H9 (cell line): ENCODE results near the gene MYH15. TPM values are rescaled to one million over a fixed set of nuclear protein-coding genes. Genes with fewer than 3 reads are reported as not detected.

Experiments
- DNase-seq: peaks from one replicate; pipeline ENCODE4 v3.0.0-alpha.2; 2017
- H2AFZ ChIP-seq: one replicate; pipeline ENCODE4 v1.6.1; 2013; ENCODE audit warnings: mild to moderate bottlenecking, low read length, control low read depth, moderate library complexity
- H2AK5ac ChIP-seq: 2 replicates; pipeline ENCODE4 v1.6.1; 2013; ENCODE audit warnings: low read length, control low read depth, mixed read lengths; ENCODE audit not compliant: insufficient read length
- H2BK120ac ChIP-seq: one replicate; pipeline ENCODE4 v1.6.1; 2013; ENCODE audit warnings: low read depth, mild to moderate bottlenecking, low read length, control low read depth, inconsistent platforms; ENCODE audit not compliant: poor library complexity, severe bottlenecking
- H2BK12ac ChIP-seq: 2 replicates; pipeline ENCODE4 v1.6.1; 2013; ENCODE audit warnings: low read length, control low read depth, mixed read lengths, low read depth; ENCODE audit not compliant: insufficient read length
- H2BK15ac ChIP-seq: 2 replicates; pipeline ENCODE4 v1.6.1; 2013; ENCODE audit warnings: low read depth, low read length, control low read depth
- H2BK20ac ChIP-seq: one replicate; pipeline ENCODE4 v1.6.1; 2013; ENCODE audit warnings: low read depth, mild to moderate bottlenecking, low read length, control low read depth, inconsistent platforms; ENCODE audit not compliant: poor library complexity, severe bottlenecking
- H2BK5ac ChIP-seq: 2 replicates; pipeline ENCODE4 v1.6.1; 2013; ENCODE audit warnings: low read length, control low read depth, mixed read lengths; ENCODE audit not compliant: insufficient read length
- H3K14ac ChIP-seq: 2 replicates; pipeline ENCODE4 v1.6.1; 2013; ENCODE audit warnings: low read length, control low read depth; ENCODE audit not compliant: insufficient read depth
- H3K18ac ChIP-seq: 2 replicates; pipeline ENCODE4 v1.6.1; 2013; ENCODE audit warnings: low read depth, mild to moderate bottlenecking, mixed read lengths, low read length, control low read depth; ENCODE audit not compliant: insufficient read length
- H3K23ac ChIP-seq: 2 replicates; pipeline ENCODE4 v1.6.1; 2013; ENCODE audit warnings: low read length, control low read depth, mixed read lengths, low read depth; ENCODE audit not compliant: insufficient read length
- H3K23me2 ChIP-seq: 2 replicates; pipeline ENCODE4 v1.6.1; 2013; ENCODE audit warnings: low read depth, mild to moderate bottlenecking, mixed read lengths, low read length, control low read depth; ENCODE audit not compliant: insufficient read length, poor library complexity, severe bottlenecking
- H3K27ac ChIP-seq: 2 replicates; pipeline ENCODE4 v1.5.1; 2013; ENCODE audit warnings: low read length, control low read depth, mixed read lengths, low read depth; ENCODE audit not compliant: insufficient read length
- H3K27me3 ChIP-seq: 2 replicates; pipeline ENCODE4 v1.6.1; 2013; ENCODE audit warnings: low read length, control low read depth, inconsistent platforms; ENCODE audit not compliant: insufficient read depth
- H3K4ac ChIP-seq: 2 replicates; pipeline ENCODE4 v1.6.1; 2013; ENCODE audit warnings: low read depth, mild to moderate bottlenecking, control low read depth, inconsistent platforms, low read length, moderate library complexity
- H3K4me1 ChIP-seq: 2 replicates; pipeline ENCODE4 v1.6.1; 2013; ENCODE audit warnings: low read length, control low read depth, inconsistent platforms; ENCODE audit not compliant: insufficient read depth
- H3K4me2 ChIP-seq: 2 replicates; pipeline ENCODE4 v1.6.1; 2013; ENCODE audit warnings: low read length, control low read depth, mixed read lengths; ENCODE audit not compliant: insufficient read length, insufficient read depth
- H3K56ac ChIP-seq: 2 replicates; pipeline ENCODE4 v1.6.1; 2013; ENCODE audit warnings: low read depth, mild to moderate bottlenecking, mixed read lengths, low read length, control low read depth; ENCODE audit not compliant: insufficient read length
- H3K79me1 ChIP-seq: 2 replicates; pipeline ENCODE4 v1.6.1; 2013; ENCODE audit warnings: low read depth, mild to moderate bottlenecking, moderate library complexity, low read length, control low read depth, inconsistent platforms; ENCODE audit not compliant: insufficient read depth, poor library complexity, severe bottlenecking
- H3K79me2 ChIP-seq: 2 replicates; pipeline ENCODE4 v1.6.1; 2013; ENCODE audit warnings: low read length, control low read depth, inconsistent platforms; ENCODE audit not compliant: insufficient read depth
- H3K9ac ChIP-seq: 2 replicates; pipeline ENCODE4 v1.6.1; 2013; ENCODE audit warnings: low read length, control low read depth, mixed read lengths; ENCODE audit not compliant: insufficient read length; ENCODE audit errors: extremely low read depth
- H3K9me3 ChIP-seq: one replicate; pipeline ENCODE4 v1.6.1; 2013; ENCODE audit warnings: low read depth, low read length, inconsistent platforms; ENCODE audit not compliant: control insufficient read depth
- H3T11ph ChIP-seq: one replicate; pipeline ENCODE4 v1.6.1; 2013; ENCODE audit warnings: mild to moderate bottlenecking, low read length, control low read depth, inconsistent platforms
- H4K20me1 ChIP-seq: one replicate; pipeline ENCODE4 v1.6.1; 2013; ENCODE audit not compliant: control insufficient read depth, insufficient read length, insufficient read depth
- H4K5ac ChIP-seq: 2 replicates; pipeline ENCODE4 v1.6.1; 2013; ENCODE audit warnings: low read depth, mild to moderate bottlenecking, mixed read lengths, low read length, control low read depth; ENCODE audit not compliant: insufficient read length
- H4K8ac ChIP-seq: replicated peaks from 2 replicates; pipeline ENCODE4 v1.6.1; 2013; ENCODE audit warnings: low read length, control low read depth, mixed read lengths, low read depth; ENCODE audit not compliant: insufficient read length
- H4K91ac ChIP-seq: 2 replicates; pipeline ENCODE4 v1.6.1; 2013; ENCODE audit warnings: low read depth, mild to moderate bottlenecking, moderate library complexity, mixed read lengths, low read length, control low read depth; ENCODE audit not compliant: insufficient read length
- H3K27ac Mint-ChIP-seq, 3 experiments: 2 replicates in 2 of 3; 3 replicates in 1 of 3; pipeline ENCODE4 v1.8.0; 2020 to 2021; ENCODE audit warnings: mixed read lengths in 3 of 3, mild to moderate bottlenecking in 1 of 3, moderate library complexity in 1 of 3
- H3K27me3 Mint-ChIP-seq: 2 replicates; pipeline ENCODE4 v1.8.0; 2021; ENCODE audit warnings: low read depth, mild to moderate bottlenecking, moderate library complexity, mixed read lengths
- H3K36me3 Mint-ChIP-seq, 3 experiments: 2 replicates in 2 of 3; 3 replicates in 1 of 3; pipeline ENCODE4 v1.8.0; 2020 to 2021; ENCODE audit warnings: low read depth in 3 of 3, mixed read lengths in 3 of 3; ENCODE audit not compliant: insufficient read depth in 1 of 3
- H3K4me1 Mint-ChIP-seq, 2 experiments: 2 replicates each; pipeline ENCODE4 v1.8.0; 2020; ENCODE audit warnings: mixed read lengths in 2 of 2
- H3K4me3 Mint-ChIP-seq, 2 experiments: 2 replicates in 1 of 2; 3 replicates in 1 of 2; pipeline ENCODE4 v1.8.0; 2020 to 2021; ENCODE audit warnings: mild to moderate bottlenecking in 2 of 2, mixed read lengths in 2 of 2, moderate library complexity in 1 of 2
- H3K9me3 Mint-ChIP-seq, 2 experiments: 2 replicates in 1 of 2; 3 replicates in 1 of 2; pipeline ENCODE4 v1.8.0; 2020; ENCODE audit warnings: mild to moderate bottlenecking in 2 of 2, mixed read lengths in 2 of 2, moderate library complexity in 1 of 2
- WGBS: extraction: QIAGEN DNeasy Blood & Tissue Kit; methylation state at CpG from one replicate; pipeline ENCODE4 v1.1.7; 2013; ENCODE audit warnings: missing lambda C conversion rate, low lambda C conversion rate, mixed read lengths; ENCODE audit not compliant: insufficient read length; ENCODE audit errors: extremely low coverage; 5-methylcytosine and 5-hydroxymethylcytosine counted together
- total RNA-seq: library from RNA; stranded (reverse); gene quantifications from 2 replicates; pipeline ENCODE4 v1.2.1, GENCODE V29; 2021
- TF ChIP-seq, protein P1 (sequence below): fragments of 200-600 bp; sonication (generic); conservative IDR thresholded peaks from 3 replicates; pipeline ENCODE4 v1.8.0; 2021; ENCODE audit warnings: antibody characterized with exemption, mild to moderate bottlenecking

MYH15 gene
- total RNA-seq, 1 experiment from 2014 or later: 0.13 TPM

DNA sequence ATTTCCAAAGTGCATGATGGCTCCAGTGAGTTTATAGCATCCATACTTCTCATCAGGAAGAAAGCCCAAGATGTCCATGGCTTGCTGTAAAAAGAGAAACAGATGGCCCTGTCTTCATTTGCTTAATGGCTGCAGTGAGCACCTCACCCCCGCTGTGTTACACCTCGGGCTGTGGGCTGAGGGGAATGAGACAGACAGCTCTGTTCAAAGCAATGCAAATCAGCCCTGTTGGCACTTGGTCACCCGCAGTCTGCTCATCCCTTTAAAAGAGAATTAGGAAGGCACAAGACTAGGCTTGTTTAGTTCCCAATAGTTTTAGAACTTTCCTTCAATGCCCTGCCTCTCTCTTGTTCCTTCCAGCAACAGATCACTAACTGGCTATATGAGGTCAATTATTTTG lies 25.2 kb downstream of the MYH15 start:
- Histone ChIP-seq H3K18ac (no peak overlapping the region), H3K14ac (no peak overlapping the region), H2AFZ (no peak overlapping the region), H2BK12ac (no peak overlapping the region), H2BK120ac (no peak overlapping the region), H2BK15ac (no peak overlapping the region), H3K9ac (no peak overlapping the region), H4K91ac (no peak overlapping the region), H4K8ac (no peak overlapping the region), H3K56ac (no peak overlapping the region), H4K5ac (no peak overlapping the region), H3K4ac (no peak overlapping the region), H2BK20ac (no peak overlapping the region), H2BK5ac (no peak overlapping the region), H3K9me3 (no peaks in the 10 kb centered on the region), H3K4me2 (peak overlapping the region; percentile 23), H4K20me1 (no peaks in the 10 kb centered on the region), H3T11ph (no peak overlapping the region), H3K23ac (no peak overlapping the region), H3K79me1 (no peaks in the 10 kb centered on the region), H3K27ac (no peak overlapping the region), H3K4me1 (no peaks in the 10 kb centered on the region; the same call in 1 of the 2 replicates), H3K79me2 (no peaks in the 10 kb centered on the region), H3K27me3 (no peaks in the 10 kb centered on the region), H3K23me2 (no peaks in the 10 kb centered on the region), H2AK5ac (no peak overlapping the region)
- H3K9me3 Mint-ChIP-seq: no peaks in the 10 kb centered on the region
- no peaks in the 10 kb centered on the region for H3K36me3 Mint-ChIP-seq
- no peak overlapping the region; a peak in 1 of 5 replicates for H3K4me3 Mint-ChIP-seq
- H3K4me1 Mint-ChIP-seq: peaks cover 20 to 31% of the 10 kb centered on the region in 2 experiments
- no peaks in the 10 kb centered on the region for H3K27me3 Mint-ChIP-seq
- WGBS: no CpG with 5 or more reads among the region's 3 CpGs
- DNase-seq: peak; percentile 83
- H3K27ac Mint-ChIP-seq: peak overlapping the region in 1 of 3 experiments; percentile 24; a peak in 1 of 7 replicates
- TF ChIP-seq, protein P1, sequence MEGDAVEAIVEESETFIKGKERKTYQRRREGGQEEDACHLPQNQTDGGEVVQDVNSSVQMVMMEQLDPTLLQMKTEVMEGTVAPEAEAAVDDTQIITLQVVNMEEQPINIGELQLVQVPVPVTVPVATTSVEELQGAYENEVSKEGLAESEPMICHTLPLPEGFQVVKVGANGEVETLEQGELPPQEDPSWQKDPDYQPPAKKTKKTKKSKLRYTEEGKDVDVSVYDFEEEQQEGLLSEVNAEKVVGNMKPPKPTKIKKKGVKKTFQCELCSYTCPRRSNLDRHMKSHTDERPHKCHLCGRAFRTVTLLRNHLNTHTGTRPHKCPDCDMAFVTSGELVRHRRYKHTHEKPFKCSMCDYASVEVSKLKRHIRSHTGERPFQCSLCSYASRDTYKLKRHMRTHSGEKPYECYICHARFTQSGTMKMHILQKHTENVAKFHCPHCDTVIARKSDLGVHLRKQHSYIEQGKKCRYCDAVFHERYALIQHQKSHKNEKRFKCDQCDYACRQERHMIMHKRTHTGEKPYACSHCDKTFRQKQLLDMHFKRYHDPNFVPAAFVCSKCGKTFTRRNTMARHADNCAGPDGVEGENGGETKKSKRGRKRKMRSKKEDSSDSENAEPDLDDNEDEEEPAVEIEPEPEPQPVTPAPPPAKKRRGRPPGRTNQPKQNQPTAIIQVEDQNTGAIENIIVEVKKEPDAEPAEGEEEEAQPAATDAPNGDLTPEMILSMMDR: no peak
